Neural cell (in vitro differentiated cells): ENCODE data around the gene GCSAM. TPM values are rescaled to one million over a fixed set of nuclear protein-coding genes. Genes with fewer than 3 reads are reported as not detected.

Experiments used
- H2AFZ ChIP-seq: fragments of 200-600, 300-800 bp; sonication (generic), shearing (Covaris generic); 2 replicates; pipeline ENCODE4 v1.6.0; 2014; ENCODE audit warnings: low read depth, mild to moderate bottlenecking, antibody characterized with exemption, low read length, moderate library complexity
- H3F3A ChIP-seq: fragments of 200-600 bp; shearing (Covaris generic); 2 replicates; pipeline ENCODE4 v1.6.1; 2016; ENCODE audit warnings: mild to moderate bottlenecking, moderate library complexity, mixed read lengths, antibody characterized with exemption, low read length; ENCODE audit not compliant: insufficient read depth, poor library complexity, severe bottlenecking
- H3K27ac ChIP-seq: fragments of 200-600, 300-800 bp; sonication (generic), shearing (Covaris generic); 2 replicates; pipeline ENCODE4 v1.5.1; 2014; ENCODE audit warnings: mild to moderate bottlenecking, low read length, moderate library complexity
- H3K27me3 ChIP-seq: fragments of 300-800, 200-600 bp; sonication (generic), shearing (Covaris generic); 2 replicates; pipeline ENCODE4 v1.6.0; 2014; ENCODE audit warnings: mild to moderate bottlenecking, low read depth, low read length, moderate library complexity; ENCODE audit not compliant: insufficient read depth
- H3K36me3 ChIP-seq: fragments of 300-800, 200-600 bp; sonication (generic), shearing (Covaris generic); 2 replicates; pipeline ENCODE4 v1.5.1; 2014; ENCODE audit warnings: mild to moderate bottlenecking, antibody characterized with exemption, low read length, moderate library complexity; ENCODE audit not compliant: insufficient read depth
- H3K4me2 ChIP-seq: fragments of 300-800, 200-600 bp; sonication (generic), shearing (Covaris generic); 2 replicates; pipeline ENCODE4 v1.6.0; 2014; ENCODE audit warnings: mild to moderate bottlenecking, low read length
- H3K4me3 ChIP-seq: fragments of 300-800, 200-600 bp; sonication (generic), shearing (Covaris generic); 2 replicates; pipeline ENCODE4 v1.5.1; 2014; ENCODE audit warnings: mild to moderate bottlenecking, low read length, moderate library complexity
- H3K79me2 ChIP-seq: fragments of 200-600 bp; shearing (Covaris generic); replicated peaks from 2 replicates; pipeline ENCODE4 v1.6.0; 2014; ENCODE audit warnings: mild to moderate bottlenecking, low read length, moderate library complexity; ENCODE audit not compliant: insufficient read depth
- H3K9ac ChIP-seq: fragments of 300-800, 200-600 bp; sonication (generic), shearing (Covaris generic); 2 replicates; pipeline ENCODE4 v1.6.1; 2016; ENCODE audit warnings: mild to moderate bottlenecking, low read length, mixed read lengths
- H3K9me2 ChIP-seq: fragments of 200-600 bp; shearing (Covaris generic); 2 replicates; pipeline ENCODE4 v1.6.1; 2016; ENCODE audit warnings: mild to moderate bottlenecking, low read length, mixed read lengths; ENCODE audit not compliant: insufficient read depth
- H3K9me3 ChIP-seq: fragments of 200-600, 300-800 bp; sonication (generic), shearing (Covaris generic); 2 replicates; pipeline ENCODE4 v1.6.1; 2016; ENCODE audit warnings: mild to moderate bottlenecking, mixed run types, low read length, moderate library complexity, mixed read lengths
- H4K20me1 ChIP-seq: fragments of 200-600 bp; shearing (Covaris generic); 2 replicates; pipeline ENCODE4 v1.6.1; 2016; ENCODE audit warnings: mild to moderate bottlenecking, mixed run types; ENCODE audit not compliant: insufficient read depth
- CTCF ChIP-seq: fragments of 450-650 bp; IDR thresholded peaks from 2 replicates; pipeline ENCODE4 v1.5.1; 2014; ENCODE audit warnings: antibody characterized with exemption, mild to moderate bottlenecking, moderate library complexity; ENCODE audit not compliant: poor library complexity, severe bottlenecking
- EP300 ChIP-seq: fragments of 450-650 bp; conservative IDR thresholded peaks from 2 replicates; pipeline ENCODE4 v1.6.1; 2014; ENCODE audit warnings: antibody characterized with exemption, mild to moderate bottlenecking, moderate library complexity; ENCODE audit not compliant: poor library complexity, severe bottlenecking
- EZH2 ChIP-seq: fragments of 200-600, 300-800 bp; shearing (Covaris generic), sonication (generic); IDR thresholded peaks from 2 replicates; pipeline ENCODE4 v1.6.1; 2014; ENCODE audit warnings: antibody characterized with exemption, low read length, borderline replicate concordance, mild to moderate bottlenecking; ENCODE audit not compliant: insufficient read depth, poor library complexity, severe bottlenecking
- MXI1 ChIP-seq: fragments of 450-650 bp; conservative IDR thresholded peaks from 2 replicates; pipeline ENCODE4 v1.6.1; 2014; ENCODE audit warnings: antibody characterized with exemption, mild to moderate bottlenecking; ENCODE audit not compliant: poor library complexity, severe bottlenecking
- POLR2AphosphoS5 ChIP-seq: IDR thresholded peaks from 2 replicates; pipeline ENCODE4 v1.6.1; 2012
- RAD21 ChIP-seq: fragments of 450-650 bp; conservative IDR thresholded peaks from 2 replicates; pipeline ENCODE4 v1.6.1; 2014; ENCODE audit warnings: antibody characterized with exemption, mild to moderate bottlenecking, moderate library complexity
- REST ChIP-seq: IDR thresholded peaks from 2 replicates; pipeline ENCODE4 v1.6.1; 2012; ENCODE audit warnings: borderline replicate concordance
- SMC3 ChIP-seq: fragments of 450-650 bp; conservative IDR thresholded peaks from 2 replicates; pipeline ENCODE4 v1.6.1; 2014; ENCODE audit warnings: antibody characterized with exemption, mild to moderate bottlenecking, moderate library complexity; ENCODE audit not compliant: poor library complexity
- TAF1 ChIP-seq: IDR thresholded peaks from 2 replicates; pipeline ENCODE4 v1.6.1; 2012; ENCODE audit warnings: low read depth
- polyA plus RNA-seq: library from polyadenylated mRNA; depleted of rRNA; stranded (reverse); fragments of >200 nt; gene quantifications from 2 replicates; pipeline ENCODE4 v1.2.3, GENCODE V29; 2014

The GCSAM gene
- polyA plus RNA-seq, 1 donor from 2014 or later: not detected

- Histone ChIP-seq H3K36me3 (no peaks in the 10 kb centered on the region), H3K9me3 (no peaks in the 10 kb centered on the region), H3K27ac (no peak overlapping the region), H3K79me2 (no peaks in the 10 kb centered on the region), H3F3A (no peaks in the 10 kb centered on the region), H3K27me3 (no peaks in the 10 kb centered on the region), H3K4me3 (no peak overlapping the region), H3K9me2 (no peaks in the 10 kb centered on the region), H3K9ac (no peak overlapping the region), H2AFZ (no peak overlapping the region), H3K4me2 (no peak overlapping the region), H4K20me1 (no peaks in the 10 kb centered on the region)
- TF ChIP-seq MXI1 (no peak), SMC3 (no peak), POLR2AphosphoS5 (no peak), TAF1 (no peak), REST (no peak), RAD21 (no peak), EP300 (no peak), EZH2 (no peak), CTCF (no peak)
These were observed 42.0 kb upstream of the GCSAM start for GRCh38 chr3:112175037-112175436.

- Histone ChIP-seq H3K9me3 (no peaks in the 10 kb centered on the region), H3F3A (no peaks in the 10 kb centered on the region), H3K9ac (no peak overlapping the region), H3K27me3 (no peaks in the 10 kb centered on the region), H3K4me3 (no peak overlapping the region), H3K79me2 (no peaks in the 10 kb centered on the region), H2AFZ (no peak overlapping the region), H3K9me2 (no peaks in the 10 kb centered on the region), H3K4me2 (no peak overlapping the region), H4K20me1 (no peaks in the 10 kb centered on the region), H3K36me3 (no peaks in the 10 kb centered on the region), H3K27ac (no peak overlapping the region)
- TF ChIP-seq RAD21: no peak
These were observed 38.1 kb upstream of the GCSAM start for GRCh38 chr3:112171144-112171543.

- TF ChIP-seq SMC3: no peak
- no peak for TF ChIP-seq TAF1
- no peak for TF ChIP-seq MXI1
- no peak for TF ChIP-seq RAD21
- no peak for TF ChIP-seq EZH2
- no peak for TF ChIP-seq POLR2AphosphoS5
- TF ChIP-seq EP300: no peak
- TF ChIP-seq CTCF: no peak
- TF ChIP-seq REST: no peak
- H3K9ac ChIP-seq: no peak overlapping the region
These were observed 37.0 kb upstream of the GCSAM start for GRCh38 chr3:112170046-112170445.

More at GRCh38 chr3:112170046-112170445, 37.0 kb upstream of the GCSAM start:
- Histone ChIP-seq H3K79me2 (no peaks in the 10 kb centered on the region), H3K4me2 (no peak overlapping the region), H3K9me2 (no peaks in the 10 kb centered on the region), H3K27me3 (no peaks in the 10 kb centered on the region), H3K27ac (no peak overlapping the region), H3K9me3 (no peaks in the 10 kb centered on the region), H4K20me1 (no peaks in the 10 kb centered on the region), H3F3A (no peaks in the 10 kb centered on the region), H3K36me3 (no peaks in the 10 kb centered on the region), H2AFZ (no peak overlapping the region), H3K4me3 (no peak overlapping the region)
